IMR-90 (cell line): Measurements from ENCODE around the gene MARK2. TPM values are rescaled to one million over a fixed set of nuclear protein-coding genes. Genes with fewer than 3 reads are reported as not detected.

ENCODE experiments used
- ATAC-seq: fragments of 200-7000 bp; cut with Tn5 transposase; 2 replicates; pipeline ENCODE4 v1.9.1; 2020; ENCODE audit warnings: low read depth, mild to moderate bottlenecking, moderate library complexity
- BruUV-seq: library from RNA; stranded (reverse); fragments of 400-500 nt; replicated peaks from 2 replicates; lab custom pipeline; 2021; lab: Mats Ljungman, UMichigan
- CTCF ChIA-PET: fragments of 300-600 bp; formaldehyde crosslinking; extraction: SDS; loops from one replicate; lab custom pipeline; 2021; ENCODE audit warnings: antibody characterized with exemption; lab: Yijun Ruan, JAX
- POLR2A ChIA-PET: fragments of 300-600 bp; sonication (Branson Sonifier 250); formaldehyde crosslinking; loops from one replicate; lab custom pipeline; 2022; ENCODE audit warnings: antibody characterized with exemption; ENCODE audit not compliant: unreplicated experiment; lab: Charles Lee
- DNase-seq: peaks from one replicate; pipeline ENCODE4 v3.0.0; 2013
- H2AFZ ChIP-seq: replicated peaks from 2 replicates; pipeline ENCODE3; 2013; ENCODE audit warnings: low read length, mild to moderate bottlenecking; ENCODE audit not compliant: poor library complexity
- H2AK5ac ChIP-seq: 2 replicates; pipeline ENCODE4 v1.6.1; 2013; ENCODE audit warnings: low read depth, low read length, inconsistent platforms
- H2AK9ac ChIP-seq: replicated peaks from 2 replicates; pipeline ENCODE3; 2013; ENCODE audit warnings: mild to moderate bottlenecking, low read depth, low read length, moderate library complexity; ENCODE audit not compliant: poor library complexity
- H2BK120ac ChIP-seq: 2 replicates; pipeline ENCODE4 v1.6.1; 2013; ENCODE audit warnings: low read depth, low read length, inconsistent platforms
- H2BK15ac ChIP-seq: 3 replicates; pipeline ENCODE4 v1.6.1; 2013; ENCODE audit warnings: low read depth, low read length, inconsistent platforms
- H2BK20ac ChIP-seq: 2 replicates; pipeline ENCODE4 v1.6.1; 2013; ENCODE audit warnings: low read depth, mild to moderate bottlenecking, inconsistent platforms, low read length, moderate library complexity
- H2BK5ac ChIP-seq: 2 replicates; pipeline ENCODE4 v1.6.1; 2013; ENCODE audit warnings: mild to moderate bottlenecking, low read depth, low read length, inconsistent platforms; ENCODE audit not compliant: poor library complexity, severe bottlenecking
- H3K14ac ChIP-seq: replicated peaks from 2 replicates; pipeline ENCODE4 v1.6.1; 2013; ENCODE audit warnings: low read depth, low read length, inconsistent platforms
- H3K18ac ChIP-seq: 2 replicates; pipeline ENCODE4 v1.6.1; 2013; ENCODE audit warnings: low read depth, low read length, control low read depth
- H3K23ac ChIP-seq: 2 replicates; pipeline ENCODE4 v1.6.1; 2013; ENCODE audit warnings: low read depth, low read length, inconsistent platforms
- H3K27ac ChIP-seq: 2 replicates; pipeline ENCODE4 v1.5.1; 2013; ENCODE audit warnings: mild to moderate bottlenecking, control low read depth, low read length; ENCODE audit not compliant: insufficient read depth
- H3K27me3 ChIP-seq: 2 replicates; pipeline ENCODE4 v1.6.1; 2013; ENCODE audit warnings: low read length; ENCODE audit not compliant: control insufficient read depth, insufficient read depth
- H3K36me3 ChIP-seq: 2 replicates; pipeline ENCODE4 v1.6.1; 2013; ENCODE audit warnings: low read length, mixed read lengths; ENCODE audit not compliant: control insufficient read depth, insufficient read depth
- H3K4ac ChIP-seq: 2 replicates; pipeline ENCODE4 v1.6.1; 2013; ENCODE audit warnings: low read depth, low read length, inconsistent platforms
- H3K4me1 ChIP-seq: 2 replicates; pipeline ENCODE4 v1.6.1; 2013; ENCODE audit warnings: low read length, mixed read lengths; ENCODE audit not compliant: control insufficient read depth, insufficient read depth
- H3K4me2 ChIP-seq: 2 replicates; pipeline ENCODE4 v1.6.1; 2013; ENCODE audit warnings: low read depth, mild to moderate bottlenecking, control low read depth, low read length, moderate library complexity
- H3K4me3 ChIP-seq: 2 replicates; pipeline ENCODE4 v1.5.1; 2013; ENCODE audit warnings: low read depth, mild to moderate bottlenecking, control low read depth, low read length, moderate library complexity; ENCODE audit not compliant: insufficient read depth
- H3K56ac ChIP-seq: 2 replicates; pipeline ENCODE4 v1.6.1; 2013; ENCODE audit warnings: low read length, inconsistent platforms; ENCODE audit not compliant: insufficient read depth; ENCODE audit errors: extremely low read depth
- H3K79me1 ChIP-seq, 2 experiments: 2 replicates each; pipeline ENCODE4 v1.6.1; 2013; ENCODE audit warnings: low read length in 2 of 2, inconsistent platforms in 1 of 2, low read depth in 1 of 2
- H3K9ac ChIP-seq: 2 replicates; pipeline ENCODE4 v1.6.1; 2013; ENCODE audit warnings: low read depth, low read length, control low read depth
- H3K9me1 ChIP-seq: 2 replicates; pipeline ENCODE4 v1.6.1; 2013; ENCODE audit warnings: low read length, inconsistent platforms; ENCODE audit not compliant: insufficient read depth
- H3K9me3 ChIP-seq: 2 replicates; pipeline ENCODE4 v1.6.1; 2013; ENCODE audit warnings: low read length; ENCODE audit not compliant: control insufficient read depth, insufficient read depth
- H4K20me1 ChIP-seq: 2 replicates; pipeline ENCODE4 v1.6.1; 2013; ENCODE audit warnings: low read length, inconsistent platforms; ENCODE audit not compliant: insufficient read depth
- H4K5ac ChIP-seq: 2 replicates; pipeline ENCODE4 v1.6.1; 2013; ENCODE audit warnings: mild to moderate bottlenecking, low read depth, low read length, control low read depth
- H4K8ac ChIP-seq, 2 experiments: 2 replicates each; pipeline ENCODE4 v1.6.1; 2013; ENCODE audit warnings: low read depth in 2 of 2, low read length in 2 of 2, control low read depth in 1 of 2, inconsistent platforms in 1 of 2
- H4K91ac ChIP-seq: 2 replicates; pipeline ENCODE4 v1.6.1; 2013; ENCODE audit warnings: low read depth, low read length, inconsistent platforms; ENCODE audit not compliant: insufficient read depth
- BHLHE40 ChIP-seq: fragments of 150-350 bp; IDR thresholded peaks from 2 replicates; pipeline ENCODE4 v1.6.1; 2016; ENCODE audit warnings: mild to moderate bottlenecking, low read depth, low read length
- CEBPB ChIP-seq: IDR thresholded peaks from 2 replicates; pipeline ENCODE4 v1.6.1; 2012; ENCODE audit warnings: low read depth, low read length, improper control_type of control experiment
- CHD1 ChIP-seq: IDR thresholded peaks from 2 replicates; pipeline ENCODE4 v1.6.1; 2012; ENCODE audit warnings: low read depth, low read length, improper control_type of control experiment
- FOS ChIP-seq: fragments of 150-350 bp; IDR thresholded peaks from 2 replicates; pipeline ENCODE4 v1.6.1; 2016; ENCODE audit warnings: low read depth, low read length
- MAFK ChIP-seq: IDR thresholded peaks from 2 replicates; pipeline ENCODE4 v1.6.1; 2012; ENCODE audit warnings: low read depth, low read length, improper control_type of control experiment
- MAZ ChIP-seq: IDR thresholded peaks from 2 replicates; pipeline ENCODE4 v1.6.1; 2012; ENCODE audit warnings: low read depth, mild to moderate bottlenecking, low read length, improper control_type of control experiment, moderate library complexity, borderline replicate concordance
- MXI1 ChIP-seq: IDR thresholded peaks from 2 replicates; pipeline ENCODE4 v1.6.1; 2012; ENCODE audit warnings: low read depth, mild to moderate bottlenecking, low read length, moderate library complexity, borderline replicate concordance
- NFE2L2 ChIP-seq: fragments of 150-350 bp; IDR thresholded peaks from 2 replicates; pipeline ENCODE4 v1.6.1; 2016; ENCODE audit warnings: low read depth, mild to moderate bottlenecking, low read length
- POLR2A ChIP-seq: IDR thresholded peaks from 2 replicates; pipeline ENCODE4 v1.6.1; 2012; ENCODE audit warnings: mild to moderate bottlenecking, low read depth, low read length
- RAD21 ChIP-seq: IDR thresholded peaks from 2 replicates; pipeline ENCODE4 v1.6.1; 2012; ENCODE audit warnings: low read length, improper control_type of control experiment
- RCOR1 ChIP-seq: IDR thresholded peaks from 2 replicates; pipeline ENCODE4 v1.6.1; 2012; ENCODE audit warnings: mild to moderate bottlenecking, low read length, improper control_type of control experiment; ENCODE audit not compliant: insufficient replicate concordance
- RFX5 ChIP-seq: IDR thresholded peaks from 2 replicates; pipeline ENCODE4 v1.8.0; 2012; ENCODE audit warnings: low read depth, mild to moderate bottlenecking, low read length, moderate library complexity
- SMC3 ChIP-seq: fragments of 150-350 bp; IDR thresholded peaks from 2 replicates; pipeline ENCODE4 v1.6.1; 2016; ENCODE audit warnings: low read depth, mild to moderate bottlenecking, antibody characterized with exemption, low read length, moderate library complexity
- WGBS, 2 experiments: methylation state at CpG; one replicate each; pipeline versions ENCODE4 v1.1.5 to v1.1.7; 2013; ENCODE audit warnings: missing lambda C conversion rate in 2 of 2; ENCODE audit not compliant: insufficient read length in 1 of 2; ENCODE audit errors: extremely low coverage in 2 of 2; 5-methylcytosine and 5-hydroxymethylcytosine counted together
- dilution Hi-C: fragments of 300-500 bp; cut with HindIII; formaldehyde crosslinking; loops from one replicate; pipeline ENCODE4 v1.14.3; 2018; ENCODE audit warnings: low sequenced_read_pairs; ENCODE audit not compliant: unreplicated experiment
- in situ Hi-C: fragments of 300-500 bp; cut with MboI; formaldehyde crosslinking; loops from 3 replicates; pipeline ENCODE4 v1.14.3; 2019; ENCODE audit warnings: low sequenced_read_pairs, inconsistent platforms, mixed read lengths
- intact Hi-C: fragments of 100-400 bp; cut with micrococcal nuclease; formaldehyde crosslinking; loops from 2 replicates; pipeline ENCODE4 v1.10.0; 2022
- polyA plus RNA-seq, 3 experiments: library from polyadenylated mRNA; depleted of rRNA; stranded (reverse); fragments of >200 nt; gene quantifications; 2 replicates each; pipeline ENCODE4 v1.2.3, GENCODE V29; 2012; ENCODE audit warnings: low replicate concordance in 1 of 3
- total RNA-seq: library from RNA; depleted of rRNA; stranded (reverse); fragments of >200 nt; gene quantifications from 2 replicates; pipeline ENCODE4 v1.2.3, GENCODE V29; 2012
- TF ChIP-seq, protein P1 (sequence below): fragments of 150-350 bp; IDR thresholded peaks from 2 replicates; pipeline ENCODE4 v1.6.1; 2017; ENCODE audit warnings: mild to moderate bottlenecking, antibody characterized with exemption, low read length, low read depth
- TF ChIP-seq, protein P2 (sequence below): conservative IDR thresholded peaks from 2 replicates; pipeline ENCODE4 v1.5.1; 2012; ENCODE audit warnings: mild to moderate bottlenecking, low read depth, low read length, improper control_type of control experiment
- TF ChIP-seq, protein P3 (sequence below): fragments of 150-350 bp; IDR thresholded peaks from 2 replicates; pipeline ENCODE4 v1.6.1; 2016; ENCODE audit warnings: low read depth, mild to moderate bottlenecking, low read length, moderate library complexity, borderline replicate concordance

MARK2 gene
- total and polyA plus RNA-seq, 2 of the 4 experiments (the other 2 are of a cell fraction): 6.6 to 17.3 TPM

DNA sequence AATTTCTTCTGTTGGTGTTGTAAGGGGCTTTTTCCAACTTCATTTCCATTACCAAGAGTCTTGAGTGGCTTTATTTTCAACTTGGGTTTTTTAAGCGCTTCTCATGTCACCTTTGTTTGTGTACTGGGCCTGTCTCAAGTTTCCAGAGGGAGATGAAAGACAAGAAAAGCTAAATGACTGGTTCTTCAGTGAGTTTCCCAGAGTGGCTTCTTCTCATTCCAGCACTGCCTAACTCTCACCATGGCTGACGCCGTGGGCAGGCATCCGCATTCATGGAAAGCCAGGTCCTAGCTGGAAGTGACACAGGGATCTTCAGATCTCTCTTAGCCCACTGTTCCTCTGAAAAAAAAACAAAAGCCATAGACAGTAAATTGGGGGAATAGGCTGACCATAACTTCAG is 28.6 kb downstream of the MARK2 start:
- Histone ChIP-seq H3K27ac (no peak overlapping the region), H3K56ac (no peak overlapping the region), H3K4me1 (peaks cover 15% of the 10 kb centered on the region), H3K79me1 (peaks cover 39 to 79% of the 10 kb centered on the region in 2 experiments), H3K18ac (no peak overlapping the region), H2AK5ac (no peak overlapping the region), H4K20me1 (peaks cover 86% of the 10 kb centered on the region), H3K9ac (no peak overlapping the region), H3K9me1 (peaks cover 9% of the 10 kb centered on the region), H3K27me3 (no peaks in the 10 kb centered on the region), H3K14ac (no peak overlapping the region), H2AFZ (no peak overlapping the region), H3K9me3 (no peaks in the 10 kb centered on the region), H3K4me2 (no peak overlapping the region), H2BK15ac (no peak overlapping the region), H4K5ac (no peak overlapping the region), H3K4me3 (no peak overlapping the region), H2BK20ac (no peak overlapping the region), H3K36me3 (peaks cover 4% of the 10 kb centered on the region; the same call in 1 of the 2 replicates), H2AK9ac (no peak overlapping the region), H4K8ac (no peak overlapping the region), H2BK5ac (no peak overlapping the region), H2BK120ac (no peak overlapping the region), H3K4ac (no peak overlapping the region), H3K23ac (no peak overlapping the region), H4K91ac (no peak overlapping the region)
- intact Hi-C loops: no loop called here
- TF ChIP-seq, protein P1, sequence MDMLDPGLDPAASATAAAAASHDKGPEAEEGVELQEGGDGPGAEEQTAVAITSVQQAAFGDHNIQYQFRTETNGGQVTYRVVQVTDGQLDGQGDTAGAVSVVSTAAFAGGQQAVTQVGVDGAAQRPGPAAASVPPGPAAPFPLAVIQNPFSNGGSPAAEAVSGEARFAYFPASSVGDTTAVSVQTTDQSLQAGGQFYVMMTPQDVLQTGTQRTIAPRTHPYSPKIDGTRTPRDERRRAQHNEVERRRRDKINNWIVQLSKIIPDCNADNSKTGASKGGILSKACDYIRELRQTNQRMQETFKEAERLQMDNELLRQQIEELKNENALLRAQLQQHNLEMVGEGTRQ: no peak
- TF ChIP-seq, protein P2, sequence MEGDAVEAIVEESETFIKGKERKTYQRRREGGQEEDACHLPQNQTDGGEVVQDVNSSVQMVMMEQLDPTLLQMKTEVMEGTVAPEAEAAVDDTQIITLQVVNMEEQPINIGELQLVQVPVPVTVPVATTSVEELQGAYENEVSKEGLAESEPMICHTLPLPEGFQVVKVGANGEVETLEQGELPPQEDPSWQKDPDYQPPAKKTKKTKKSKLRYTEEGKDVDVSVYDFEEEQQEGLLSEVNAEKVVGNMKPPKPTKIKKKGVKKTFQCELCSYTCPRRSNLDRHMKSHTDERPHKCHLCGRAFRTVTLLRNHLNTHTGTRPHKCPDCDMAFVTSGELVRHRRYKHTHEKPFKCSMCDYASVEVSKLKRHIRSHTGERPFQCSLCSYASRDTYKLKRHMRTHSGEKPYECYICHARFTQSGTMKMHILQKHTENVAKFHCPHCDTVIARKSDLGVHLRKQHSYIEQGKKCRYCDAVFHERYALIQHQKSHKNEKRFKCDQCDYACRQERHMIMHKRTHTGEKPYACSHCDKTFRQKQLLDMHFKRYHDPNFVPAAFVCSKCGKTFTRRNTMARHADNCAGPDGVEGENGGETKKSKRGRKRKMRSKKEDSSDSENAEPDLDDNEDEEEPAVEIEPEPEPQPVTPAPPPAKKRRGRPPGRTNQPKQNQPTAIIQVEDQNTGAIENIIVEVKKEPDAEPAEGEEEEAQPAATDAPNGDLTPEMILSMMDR: no peak
- TF ChIP-seq RFX5: no peak
- no peak for TF ChIP-seq MAZ
- no peak for TF ChIP-seq FOS
- TF ChIP-seq POLR2A: no peak
- no peak for TF ChIP-seq CEBPB
- TF ChIP-seq CHD1: no peak
- TF ChIP-seq MXI1: no peak
- TF ChIP-seq BHLHE40: no peak
- no peak for TF ChIP-seq RAD21
- TF ChIP-seq SMC3: no peak
- no peak for TF ChIP-seq NFE2L2
- TF ChIP-seq RCOR1: no peak
- TF ChIP-seq, protein P3, sequence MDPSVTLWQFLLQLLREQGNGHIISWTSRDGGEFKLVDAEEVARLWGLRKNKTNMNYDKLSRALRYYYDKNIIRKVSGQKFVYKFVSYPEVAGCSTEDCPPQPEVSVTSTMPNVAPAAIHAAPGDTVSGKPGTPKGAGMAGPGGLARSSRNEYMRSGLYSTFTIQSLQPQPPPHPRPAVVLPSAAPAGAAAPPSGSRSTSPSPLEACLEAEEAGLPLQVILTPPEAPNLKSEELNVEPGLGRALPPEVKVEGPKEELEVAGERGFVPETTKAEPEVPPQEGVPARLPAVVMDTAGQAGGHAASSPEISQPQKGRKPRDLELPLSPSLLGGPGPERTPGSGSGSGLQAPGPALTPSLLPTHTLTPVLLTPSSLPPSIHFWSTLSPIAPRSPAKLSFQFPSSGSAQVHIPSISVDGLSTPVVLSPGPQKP: no peak
- no peak for TF ChIP-seq MAFK
- POLR2A ChIA-PET: no interaction called here
- dilution Hi-C loops: no loop called here
- BruUV-seq: no TSS peak
- ATAC-seq: no peak
- no CpG with 5 or more reads among the region's 4 CpGs for WGBS, 2 experiments
- CTCF ChIA-PET: no interaction called here
- in situ Hi-C loops: no loop called here
- DNase-seq: no peak
